ENCODE measurements around the gene CSMD2. TPM values are rescaled to one million over a fixed set of nuclear protein-coding genes. Genes with fewer than 3 reads are reported as not detected.
"Not testable (repeated sequence)": the region's sequence is repeated elsewhere in the genome, so short reads cannot be mapped to it uniquely, and the experiment has no call there.

Gene CSMD2
- total RNA-seq, 2 experiments from 2014 or later = not detected

GRCh38 chr1:33548319-33548718 lies 616.7 kb downstream of the CSMD2 start:
- CTCF ChIA-PET = no interaction called here

GRCh38 chr1:33547576-33547975 lies 617.5 kb downstream of the CSMD2 start:
- POLR2A ChIA-PET = no interaction called here
- CTCF ChIA-PET = no interaction called here

More at GRCh38 chr1:33548319-33548718, 616.7 kb downstream of the CSMD2 start:
- POLR2A ChIA-PET = no interaction called here

GRCh38 chr1:33541966-33542365 lies 623.1 kb downstream of the CSMD2 start:
- ChIA-PET CTCF (no interaction called here), POLR2A (no interaction called here)

DNA sequence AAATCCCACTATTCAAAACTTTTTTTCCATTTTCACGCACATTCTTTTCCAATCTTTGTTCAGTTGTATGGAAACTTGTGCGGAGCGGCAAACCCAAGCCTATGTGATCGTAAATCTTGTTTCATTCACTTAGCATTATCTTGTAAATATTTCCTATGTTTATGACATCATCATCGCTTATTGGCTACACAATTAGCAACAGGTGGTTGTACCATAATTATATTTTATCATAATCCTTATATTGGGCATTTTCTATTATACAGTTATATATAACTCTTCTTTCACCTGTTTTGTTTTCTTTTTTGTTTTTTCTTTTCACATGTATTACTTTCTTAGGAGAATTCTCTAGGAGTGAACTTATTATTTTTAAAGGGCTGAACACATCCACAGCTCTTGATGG lies 627.1 kb downstream of the CSMD2 start:
- ChIA-PET CTCF (no interaction called here), POLR2A (no interaction called here)

GRCh38 chr1:33535334-33535733 lies 629.7 kb downstream of the CSMD2 start:
- POLR2A ChIA-PET = no interaction called here
- CTCF ChIA-PET = no interaction called here

- POLR2A ChIA-PET = no interaction called here
- CTCF ChIA-PET = no interaction called here
Measured at GRCh38 chr1:33532936-33533335, 632.1 kb downstream of the CSMD2 start.

DNA sequence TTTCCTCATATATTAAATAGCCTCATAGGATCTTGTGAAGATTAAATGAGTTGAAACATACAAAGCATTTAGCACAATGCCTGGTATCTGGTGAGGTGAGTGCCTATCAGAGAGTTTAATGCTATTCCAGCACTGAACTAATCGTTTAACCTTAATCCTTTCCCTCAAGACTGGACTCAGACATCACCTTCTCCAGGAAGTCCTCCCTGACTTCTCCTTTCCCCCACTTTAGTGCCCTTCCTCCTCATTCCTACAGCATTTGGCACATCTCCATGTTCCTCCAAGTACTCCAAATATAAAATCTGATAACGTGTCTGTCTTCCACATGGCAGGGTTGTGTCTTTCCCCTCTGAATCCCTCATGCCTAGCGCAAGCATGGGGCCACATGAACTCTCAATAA lies 632.8 kb downstream of the CSMD2 start:
- ChIA-PET CTCF (no interaction called here), POLR2A (no interaction called here)

- ChIA-PET POLR2A (no interaction called here), CTCF (no interaction called here)
Measured at GRCh38 chr1:33529957-33530356, 635.1 kb downstream of the CSMD2 start.

- ChIA-PET POLR2A (no interaction called here), CTCF (no interaction called here)
Measured at GRCh38 chr1:33527934-33528333, 637.1 kb downstream of the CSMD2 start.

DNA sequence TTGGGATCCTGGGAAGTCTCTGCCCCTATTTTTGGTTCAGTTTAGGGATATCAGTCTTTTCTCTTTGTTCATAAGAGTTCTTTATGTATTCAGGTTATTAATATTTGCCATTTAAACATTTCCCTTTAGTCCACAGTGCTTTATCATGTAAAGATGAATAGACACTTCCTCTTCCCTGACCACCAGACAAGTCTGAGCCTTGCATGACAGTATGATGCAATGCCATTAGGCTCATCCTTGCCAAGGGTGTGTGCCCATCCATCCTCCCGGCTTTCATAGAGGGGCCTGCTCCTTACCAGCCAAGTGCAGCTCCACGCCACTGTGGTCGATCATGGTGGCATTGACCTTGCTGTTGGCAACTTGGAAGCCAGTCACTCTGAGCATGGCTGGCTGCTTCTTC lies 640.4 kb downstream of the CSMD2 start:
- ChIA-PET POLR2A (no interaction called here), CTCF (no interaction called here)

DNA sequence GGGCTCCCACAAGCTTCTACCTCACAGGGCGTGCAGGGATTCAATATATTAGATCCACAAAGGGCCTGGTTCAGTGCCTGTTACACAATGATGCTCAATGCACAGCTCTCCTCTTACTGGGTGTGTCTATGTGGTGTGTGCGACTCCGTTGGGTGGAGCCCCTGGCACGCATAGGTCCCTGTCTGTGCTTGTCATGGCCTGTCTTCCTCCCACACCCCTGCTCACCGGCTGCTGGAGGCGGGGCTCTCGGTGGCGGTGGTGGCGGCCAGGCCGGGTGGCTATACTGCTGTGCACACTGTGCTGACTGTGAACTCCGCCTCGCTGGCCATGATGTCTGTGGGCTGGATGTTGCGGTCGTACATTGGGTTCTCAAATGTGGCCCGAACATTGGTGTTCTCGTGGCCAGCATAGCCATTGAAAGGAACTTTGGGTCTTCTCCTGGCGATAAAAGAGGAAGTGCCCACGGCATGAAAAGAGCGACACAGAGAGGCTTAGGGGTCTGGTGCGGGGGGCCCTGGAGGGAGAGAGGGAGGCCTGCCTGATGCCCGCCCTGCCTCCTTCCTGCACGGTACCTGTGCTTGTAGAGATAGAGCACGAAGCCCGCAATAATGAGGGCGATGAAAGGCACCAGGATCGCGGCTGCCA lies 645.7 kb downstream of the CSMD2 start:
- POLR2A ChIA-PET = no interaction called here
- CTCF ChIA-PET = no interaction called here

DNA sequence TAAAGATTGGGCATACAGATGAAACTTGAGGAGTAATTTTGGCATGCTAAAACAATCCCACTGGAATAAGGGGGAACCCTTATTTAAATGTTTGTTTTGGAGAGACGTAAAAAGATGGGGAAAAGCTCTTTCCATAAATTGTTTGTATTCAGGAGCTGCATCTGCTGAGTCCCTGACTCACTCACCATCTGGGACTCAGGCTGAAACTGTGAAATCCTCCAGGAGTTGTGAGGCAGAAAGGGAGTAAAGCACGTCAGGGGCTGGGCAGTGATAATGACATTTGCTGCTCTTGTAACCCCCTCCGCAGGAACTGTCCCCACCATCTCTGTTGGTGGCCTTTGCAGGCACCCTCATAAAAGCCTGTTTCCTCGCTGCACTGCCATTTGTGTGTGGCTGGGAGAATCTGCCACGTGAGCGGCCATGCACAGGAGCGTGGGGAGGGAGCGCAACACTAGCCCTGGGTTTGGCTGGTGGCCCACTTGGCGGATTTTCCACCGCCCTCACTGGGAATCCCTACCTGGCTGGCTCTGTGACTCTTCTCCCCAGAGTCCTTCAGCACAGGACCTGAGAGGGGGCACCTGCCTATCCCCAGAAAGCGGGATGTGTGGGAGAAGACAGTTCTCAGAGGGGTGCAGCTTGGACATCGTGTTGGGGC lies 647.3 kb downstream of the CSMD2 start:
- POLR2A ChIA-PET = no interaction called here
- CTCF ChIA-PET = no interaction called here

DNA sequence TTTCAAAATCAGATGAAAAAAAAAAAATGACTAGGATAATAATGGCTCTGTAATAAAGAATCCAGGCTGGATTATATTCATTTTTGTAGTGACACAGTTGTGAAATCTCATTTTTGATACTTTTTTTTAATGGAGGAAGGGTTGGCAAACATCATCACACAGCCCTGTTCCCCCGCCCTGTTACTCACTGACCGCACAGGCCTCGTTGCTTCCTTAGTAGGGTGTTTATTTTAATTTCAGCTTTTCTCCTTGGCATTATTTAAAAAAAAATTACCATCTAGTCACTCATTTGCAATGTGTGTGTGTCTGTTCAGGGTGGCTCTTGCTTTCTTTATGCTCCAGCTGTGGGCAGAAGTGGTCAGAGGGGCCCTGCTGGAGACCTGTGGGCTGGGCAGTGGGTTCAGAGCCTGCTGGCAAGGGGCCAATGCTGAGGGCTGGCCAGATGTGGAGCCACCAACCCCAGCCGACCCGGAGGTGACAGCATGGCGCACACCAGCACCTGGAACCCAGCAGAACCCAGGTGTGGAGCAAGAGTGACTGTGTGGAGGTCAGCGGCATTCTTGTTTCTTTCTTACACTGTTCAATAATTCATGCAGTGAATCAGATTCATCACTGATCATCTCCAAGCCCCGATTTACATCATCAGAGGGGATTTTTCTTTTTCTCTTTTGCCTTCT lies 648.0 kb downstream of the CSMD2 start:
- ChIA-PET POLR2A (no interaction called here), CTCF (no interaction called here)

DNA sequence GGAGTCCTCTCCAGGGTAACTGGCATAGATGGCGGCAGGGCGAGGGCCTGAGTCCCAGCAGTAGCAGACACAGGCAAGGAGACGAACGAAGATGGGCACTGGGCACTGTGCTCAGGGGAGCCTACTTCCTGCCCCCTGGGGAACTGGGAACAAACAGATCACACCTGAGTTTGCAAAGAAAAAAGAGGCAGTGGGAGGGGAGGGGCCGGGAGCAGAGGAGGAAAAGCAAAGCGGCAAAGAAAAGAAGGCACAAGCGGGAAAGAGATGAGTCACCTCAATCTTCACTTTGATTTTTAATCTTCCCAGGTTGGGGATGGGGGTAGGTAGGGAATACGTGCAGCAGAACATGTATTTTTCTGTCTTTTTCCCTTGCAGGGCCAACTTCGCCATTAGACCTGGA lies 648.6 kb downstream of the CSMD2 start:
- ChIA-PET CTCF (no interaction called here), POLR2A (no interaction called here)

- CTCF ChIA-PET = no interaction called here
Measured at GRCh38 chr1:33515607-33516006, 649.4 kb downstream of the CSMD2 start.

GRCh38 chr1:33515112-33515511 lies 649.9 kb downstream of the CSMD2 start:
- ChIA-PET POLR2A (no interaction called here), CTCF (no interaction called here)

More at GRCh38 chr1:33515607-33516006, 649.4 kb downstream of the CSMD2 start:
- POLR2A ChIA-PET = no interaction called here

GRCh38 chr1:33512226-33513011 lies 652.6 kb downstream of the CSMD2 start:
- ChIA-PET POLR2A (interaction anchor here (0.6 kb wide), 2 partner anchors 18 to 292 kb away, joined by 3 read pairs; no protein-coding TSS in a partner anchor), CTCF (no interaction called here)

DNA sequence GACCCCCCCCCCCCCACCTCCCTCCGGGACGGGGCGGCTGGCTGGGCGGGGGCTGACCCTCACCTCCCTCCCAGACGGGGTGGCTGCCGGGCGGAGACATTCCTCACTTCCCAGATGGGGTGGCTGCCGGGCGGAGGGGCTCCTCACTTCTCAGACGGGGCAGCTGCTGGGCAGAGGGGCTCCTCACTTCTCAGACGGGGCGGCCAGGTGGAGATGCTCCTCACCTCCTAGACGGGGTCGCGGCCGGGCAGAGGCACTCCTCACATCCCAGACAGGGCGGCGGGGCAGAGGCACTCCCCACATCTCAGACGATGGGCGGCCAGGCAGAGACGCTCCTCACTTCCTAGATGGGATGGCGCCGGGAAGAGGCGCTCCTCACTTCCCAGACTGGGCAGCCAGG lies 655.8 kb downstream of the CSMD2 start:
- CTCF ChIA-PET, POLR2A ChIA-PET: not testable (repeated sequence)

GRCh38 chr1:33508151-33508550 lies 656.9 kb downstream of the CSMD2 start:
- CTCF ChIA-PET = no interaction called here

DNA sequence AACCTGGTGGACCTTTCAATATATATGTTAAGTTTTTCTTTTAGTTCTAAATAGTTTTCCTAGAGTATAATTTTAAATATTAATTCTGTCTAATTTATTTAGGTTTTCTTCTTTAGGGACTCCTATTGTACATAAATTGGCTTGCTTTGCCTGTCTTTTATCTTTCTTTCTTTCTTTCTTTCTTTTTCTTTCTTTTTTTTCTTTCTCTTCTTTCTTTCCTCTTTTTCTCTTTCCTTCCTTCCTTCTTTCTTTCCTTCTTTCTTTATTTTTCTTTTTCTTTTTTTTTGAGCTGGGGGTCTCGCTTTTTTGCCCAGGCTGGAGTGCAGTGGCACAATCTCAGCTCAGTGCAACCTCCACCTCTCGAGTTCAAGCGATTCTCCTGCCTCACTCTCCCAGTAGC lies 657.4 kb downstream of the CSMD2 start:
- ChIA-PET POLR2A (no interaction called here), CTCF (no interaction called here)

More at GRCh38 chr1:33508151-33508550, 656.9 kb downstream of the CSMD2 start:
- POLR2A ChIA-PET = no interaction called here

GRCh38 chr1:33503506-33503905 lies 661.5 kb downstream of the CSMD2 start:
- ChIA-PET CTCF (no interaction called here), POLR2A (no interaction called here)

Measured in activated CD8-positive, alpha-beta memory T cell treated with anti-CD3 and anti-CD28 coated beads for 36 hours (primary cell).